Thymus (tissue), 11 donors: ENCODE data around the gene LOXHD1. TPM values are rescaled to one million over a fixed set of nuclear protein-coding genes. Genes with fewer than 3 reads are reported as not detected.

Experiments
- DNase-seq, 9 donors: peaks; one replicate each; pipeline ENCODE4 v3.0.0-alpha.2; 2013; ENCODE audit warnings: low spot score in 9 of 9, low read depth in 6 of 9, missing footprints in 1 of 9
- H3K27ac ChIP-seq, 2 donors: one replicate each; pipeline ENCODE4 v1.5.1; 2013; ENCODE audit warnings: control low read depth in 1 of 2, low read depth in 1 of 2, low read length in 1 of 2, mild to moderate bottlenecking in 1 of 2, moderate library complexity in 1 of 2
- H3K27me3 ChIP-seq, 2 donors: one replicate each; pipeline ENCODE4 v1.5.1; 2013; ENCODE audit warnings: low read length in 1 of 2; ENCODE audit not compliant: control insufficient read depth in 2 of 2, insufficient read depth in 1 of 2
- H3K36me3 ChIP-seq, 2 donors: one replicate each; pipeline ENCODE4 v1.5.1; 2013; ENCODE audit warnings: low read length in 1 of 2, mild to moderate bottlenecking in 1 of 2, moderate library complexity in 1 of 2; ENCODE audit not compliant: control insufficient read depth in 2 of 2, insufficient read depth in 2 of 2
- H3K4me1 ChIP-seq, 2 donors: one replicate each; pipeline ENCODE4 v1.5.1; 2013; ENCODE audit warnings: low read length in 2 of 2; ENCODE audit not compliant: control insufficient read depth in 2 of 2, insufficient read depth in 2 of 2
- H3K4me3 ChIP-seq, 2 donors: one replicate each; pipeline ENCODE4 v1.5.1; 2013; ENCODE audit warnings: low read length in 2 of 2, control low read depth in 1 of 2, mild to moderate bottlenecking in 1 of 2
- H3K9me3 ChIP-seq, 2 donors: one replicate each; pipeline ENCODE4 v1.5.1; 2013; ENCODE audit warnings: low read length in 1 of 2, mild to moderate bottlenecking in 1 of 2; ENCODE audit not compliant: control insufficient read depth in 2 of 2, insufficient read depth in 1 of 2
- WGBS: extraction: QIAGEN DNeasy Blood & Tissue Kit; methylation state at CpG from one replicate; pipeline ENCODE4 v1.1.7; 2013; 5-methylcytosine and 5-hydroxymethylcytosine counted together
- polyA plus RNA-seq: library from polyadenylated mRNA; stranded (reverse); fragments of 200-250 nt; gene quantifications from one replicate; pipeline ENCODE4 v1.2.3, GENCODE V29; 2013
- total RNA-seq: library from RNA; stranded (reverse); fragments of 120-200 nt; gene quantifications from one replicate; pipeline ENCODE4 v1.2.4, GENCODE V29; 2013
- donor health status: healthy.

LOXHD1 gene
- total and polyA plus RNA-seq, 2 donors: 0.09 to 0.24 TPM

DNA sequence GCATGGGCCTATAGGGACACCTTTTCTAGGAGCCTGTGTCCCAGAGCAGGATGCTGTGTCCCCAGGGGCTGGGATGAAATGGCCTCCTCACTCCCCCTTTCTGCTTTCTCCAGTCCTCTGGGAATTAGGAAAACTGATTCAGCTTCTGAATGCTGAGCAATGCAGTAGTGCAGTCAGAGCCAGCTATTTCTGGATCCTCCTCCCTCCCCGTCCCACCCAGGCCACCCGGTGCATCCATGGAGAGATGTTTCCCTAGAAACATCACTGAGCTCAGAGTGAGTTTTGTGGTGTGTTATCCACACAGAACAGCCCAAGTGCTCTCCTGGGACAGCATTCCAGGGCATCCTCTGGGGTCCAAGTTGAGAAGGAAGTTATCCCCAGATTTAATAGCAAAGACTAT is 125.5 kb downstream of the LOXHD1 start:
- Histone ChIP-seq H3K27me3 (no peaks in the 10 kb centered on the region), H3K4me1 (no peaks in the 10 kb centered on the region), H3K9me3 (no peaks in the 10 kb centered on the region), H3K36me3 (no peaks in the 10 kb centered on the region), H3K4me3 (no peak overlapping the region), H3K27ac (no peak overlapping the region)
- 96% methylated on average over 2 of the region's 2 CpGs for WGBS
- no peak for DNase-seq

GRCh38 chr18:46528037-46528436 is 129.0 kb downstream of the LOXHD1 start:
- Histone ChIP-seq H3K4me3 (no peak overlapping the region), H3K27me3 (no peaks in the 10 kb centered on the region), H3K4me1 (no peaks in the 10 kb centered on the region), H3K36me3 (no peaks in the 10 kb centered on the region), H3K27ac (no peak overlapping the region), H3K9me3 (no peaks in the 10 kb centered on the region)
- no peak for DNase-seq
- 92% methylated on average over 3 of the region's 3 CpGs for WGBS

DNA sequence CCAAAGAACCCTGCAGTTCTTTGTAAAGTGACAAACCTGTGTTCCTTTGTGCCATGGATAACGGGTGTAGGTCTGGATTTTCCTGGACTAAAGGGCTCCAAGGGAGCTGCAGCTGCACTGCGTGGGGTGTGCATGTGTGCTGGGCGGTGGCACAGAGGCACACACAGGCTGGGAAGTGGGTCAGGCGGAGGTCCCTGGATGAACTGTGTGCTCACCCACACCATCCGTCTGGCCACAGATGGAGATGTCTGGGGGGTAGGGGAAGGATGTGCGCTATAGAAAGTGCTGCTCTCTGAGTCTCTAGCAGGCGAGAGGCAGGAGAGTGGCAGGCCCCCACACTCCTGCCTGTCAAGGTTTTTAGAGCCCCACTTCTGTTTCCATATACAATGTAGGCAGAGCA is 137.2 kb downstream of the LOXHD1 start:
- 90% methylated on average over 7 of the region's 7 CpGs for WGBS
- Histone ChIP-seq H3K4me1 (no peaks in the 10 kb centered on the region), H3K36me3 (no peaks in the 10 kb centered on the region), H3K27me3 (no peaks in the 10 kb centered on the region), H3K9me3 (no peaks in the 10 kb centered on the region), H3K4me3 (no peak overlapping the region), H3K27ac (no peak overlapping the region)
- no peak for DNase-seq

DNA sequence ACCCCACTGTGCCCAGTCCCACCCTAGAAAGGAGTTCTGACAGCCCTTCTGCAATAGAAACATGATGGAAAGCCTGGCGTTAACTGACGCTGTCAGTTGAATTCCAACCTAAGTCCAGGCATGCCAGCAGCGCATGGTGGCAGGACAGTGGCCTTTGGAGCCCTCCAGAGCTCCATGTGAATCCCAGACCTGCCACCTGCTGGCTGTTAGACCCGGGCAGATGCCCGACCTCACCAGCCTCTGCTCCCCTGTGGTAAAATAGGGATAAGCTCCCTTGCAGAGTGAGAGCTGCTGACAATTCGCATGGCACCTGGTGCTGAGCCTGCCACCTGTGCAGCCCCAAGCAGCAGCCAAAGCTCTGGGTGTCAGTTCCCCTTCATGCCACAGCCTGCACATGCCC is 138.6 kb downstream of the LOXHD1 start:
- Histone ChIP-seq H3K36me3 (no peaks in the 10 kb centered on the region), H3K4me3 (no peak overlapping the region), H3K27ac (no peak overlapping the region), H3K4me1 (no peaks in the 10 kb centered on the region), H3K27me3 (no peaks in the 10 kb centered on the region), H3K9me3 (no peaks in the 10 kb centered on the region)
- 65% methylated on average over 6 of the region's 6 CpGs for WGBS
- DNase-seq: no peak

DNA sequence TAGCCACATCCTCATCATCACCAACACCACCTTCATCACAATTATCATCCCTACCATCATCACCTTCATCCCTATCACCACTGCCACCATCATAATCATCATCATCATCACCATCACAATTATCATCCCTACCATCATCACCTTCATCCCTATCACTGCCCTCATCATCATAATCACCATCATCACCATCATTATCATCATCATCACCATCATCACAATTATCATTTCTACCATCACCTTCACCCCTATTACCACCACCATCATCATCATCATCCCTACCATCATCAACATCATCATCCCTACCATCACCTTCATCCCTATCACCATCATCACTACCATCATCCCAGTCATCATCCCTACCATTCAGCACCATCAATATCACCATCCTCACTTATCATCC is 140.5 kb downstream of the LOXHD1 start:
- H3K27me3 ChIP-seq: no peaks in the 10 kb centered on the region
- H3K9me3 ChIP-seq: no peaks in the 10 kb centered on the region
- H3K4me3 ChIP-seq: no peak overlapping the region
- DNase-seq: no peak
- no peaks in the 10 kb centered on the region for H3K4me1 ChIP-seq
- H3K27ac ChIP-seq: no peak overlapping the region
- H3K36me3 ChIP-seq: no peaks in the 10 kb centered on the region

DNA sequence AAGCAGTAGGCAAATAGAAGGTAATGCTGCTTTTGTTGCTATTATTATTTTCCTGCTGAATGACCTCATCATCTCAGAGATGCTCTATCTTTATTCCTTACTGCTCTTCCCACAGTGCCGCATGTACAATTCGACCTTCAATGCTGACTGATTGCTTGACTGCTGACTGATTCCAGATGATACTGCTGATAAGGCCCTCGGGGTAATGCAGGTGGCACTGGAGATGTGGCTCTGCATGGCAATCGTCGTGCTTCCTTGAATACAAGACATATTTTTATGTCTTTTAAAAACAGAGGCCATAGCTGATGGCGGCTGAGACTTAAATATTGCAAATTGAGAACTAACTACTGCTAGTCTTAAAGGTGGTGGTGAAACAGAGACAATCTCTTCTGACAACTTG is 146.6 kb downstream of the LOXHD1 start:
- Histone ChIP-seq H3K4me1 (no peaks in the 10 kb centered on the region), H3K9me3 (no peaks in the 10 kb centered on the region), H3K4me3 (no peak overlapping the region), H3K27ac (no peak overlapping the region), H3K36me3 (no peaks in the 10 kb centered on the region), H3K27me3 (peaks cover 0 to 2% of the 10 kb centered on the region in 2 donors)
- DNase-seq: no peak
- 81% methylated on average over 6 of the region's 6 CpGs for WGBS

DNA sequence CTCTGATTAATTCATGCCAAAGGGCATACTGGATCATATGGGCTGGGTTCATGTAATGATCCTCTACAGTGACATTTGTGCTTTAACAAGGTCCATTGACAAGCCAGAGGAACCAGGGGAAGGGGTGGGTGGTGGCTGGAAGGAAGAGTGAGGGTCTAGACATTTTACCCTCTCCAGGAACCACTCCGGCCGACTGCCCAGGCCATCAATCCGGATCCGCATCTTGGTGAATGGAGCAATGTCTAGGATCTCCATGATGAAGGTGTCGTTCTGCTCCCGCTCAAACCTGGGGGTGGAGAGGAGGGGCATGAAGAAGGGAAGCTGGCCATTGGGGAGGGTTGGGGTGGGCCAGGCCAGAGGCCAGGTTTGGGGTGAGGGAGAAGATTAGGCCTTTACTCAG is 147.5 kb downstream of the LOXHD1 start:
- no peaks in the 10 kb centered on the region for H3K9me3 ChIP-seq
- no peak overlapping the region for H3K27ac ChIP-seq
- H3K4me3 ChIP-seq: no peak overlapping the region
- H3K4me1 ChIP-seq: no peaks in the 10 kb centered on the region
- no peak for DNase-seq
- no peaks in the 10 kb centered on the region for H3K36me3 ChIP-seq
- 94% methylated on average over 6 of the region's 6 CpGs for WGBS
- H3K27me3 ChIP-seq: peaks cover 0 to 2% of the 10 kb centered on the region in 2 donors

GRCh38 chr18:46506974-46507586 is 149.9 kb downstream of the LOXHD1 start:
- no peak for DNase-seq
- 95% methylated on average over 14 of the region's 14 CpGs for WGBS
- no peaks in the 10 kb centered on the region for H3K9me3 ChIP-seq
- no peaks in the 10 kb centered on the region for H3K36me3 ChIP-seq
- H3K27me3 ChIP-seq: peaks cover 0 to 2% of the 10 kb centered on the region in 2 donors
- H3K4me1 ChIP-seq: no peaks in the 10 kb centered on the region
- no peak overlapping the region for H3K27ac ChIP-seq
- no peak overlapping the region for H3K4me3 ChIP-seq

DNA sequence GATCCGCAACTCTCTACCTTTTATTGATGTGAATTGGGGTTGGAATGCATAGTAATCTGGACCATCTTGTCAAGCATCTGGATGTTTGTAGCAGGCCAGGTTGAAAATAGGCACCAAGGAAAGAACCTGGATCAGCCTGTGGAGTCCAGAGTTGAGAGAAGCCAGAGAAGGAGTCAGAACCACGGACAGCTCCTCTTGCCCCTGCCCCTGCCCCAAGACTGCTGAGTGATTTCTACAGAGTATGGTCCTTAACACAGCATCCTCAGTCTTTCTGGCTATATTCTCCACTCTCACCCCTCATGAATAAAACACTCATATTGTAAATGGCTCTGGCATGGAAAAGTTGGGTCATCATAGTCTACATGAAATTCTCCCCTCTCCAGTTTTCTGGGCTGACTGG is 154.6 kb downstream of the LOXHD1 start:
- no peaks in the 10 kb centered on the region for H3K27me3 ChIP-seq
- WGBS: 31% methylated on average over 2 of the region's 2 CpGs
- H3K27ac ChIP-seq: no peak overlapping the region
- H3K4me3 ChIP-seq: no peak overlapping the region
- H3K36me3 ChIP-seq: no peaks in the 10 kb centered on the region
- H3K9me3 ChIP-seq: no peaks in the 10 kb centered on the region
- H3K4me1 ChIP-seq: no peaks in the 10 kb centered on the region
- peak in 7 of 9 donors; percentile 6 to 40 (median 12) for DNase-seq

- H3K4me3 ChIP-seq: no peak overlapping the region
- H3K9me3 ChIP-seq: no peaks in the 10 kb centered on the region
- no peak overlapping the region for H3K27ac ChIP-seq
- H3K36me3 ChIP-seq: no peaks in the 10 kb centered on the region
- WGBS: 5% methylated on average over 4 of the region's 4 CpGs
- peak in 7 of 9 donors; percentile 16 to 62 (median 40) for DNase-seq
- no peaks in the 10 kb centered on the region for H3K4me1 ChIP-seq
- no peaks in the 10 kb centered on the region for H3K27me3 ChIP-seq
These were observed 159.9 kb downstream of the LOXHD1 start for GRCh38 chr18:46497129-46497528.
